ENCODE results near the gene INMT.

The INMT gene

DNA sequence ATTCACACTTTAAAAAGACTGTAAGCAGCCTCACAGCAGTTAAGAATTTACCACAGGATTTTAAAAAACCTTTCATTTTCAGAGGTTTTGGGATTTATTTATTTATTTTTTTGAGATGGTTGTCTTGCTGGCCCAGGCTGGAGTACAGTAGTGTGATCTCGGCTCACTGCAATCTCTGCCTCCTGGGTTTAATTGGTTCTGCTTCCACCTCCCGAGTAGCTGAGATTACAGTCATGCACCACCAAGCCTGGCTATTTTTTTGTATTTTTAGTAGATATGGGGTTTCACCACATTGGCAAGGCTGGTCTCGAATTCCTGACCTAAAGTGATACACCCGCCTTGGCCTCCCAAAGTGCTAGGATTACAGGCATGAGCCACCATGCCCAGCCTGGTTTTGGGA is 38.4 kb downstream of the INMT start:
- DNase-seq = no peak

DNA sequence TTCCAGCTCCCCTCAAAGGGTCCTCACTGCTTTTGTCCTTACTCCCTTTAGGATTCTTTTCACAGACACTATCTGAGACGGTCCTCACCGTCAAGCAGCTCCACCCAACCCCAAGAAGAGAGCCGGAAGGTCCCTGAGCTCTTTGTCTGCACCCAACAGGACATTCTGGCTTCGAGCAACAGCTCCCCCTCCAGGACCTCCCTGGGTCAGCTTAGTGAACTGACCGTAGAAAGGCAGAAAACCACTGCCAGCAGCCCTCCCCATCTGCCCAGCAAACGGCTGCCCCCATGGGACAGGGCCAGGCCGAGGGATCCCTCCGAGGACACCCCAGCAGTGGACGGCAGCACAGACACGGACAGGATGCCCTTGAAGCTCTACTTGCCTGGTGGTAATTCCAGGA is 39.2 kb downstream of the INMT start:
- no peak for DNase-seq

DNA sequence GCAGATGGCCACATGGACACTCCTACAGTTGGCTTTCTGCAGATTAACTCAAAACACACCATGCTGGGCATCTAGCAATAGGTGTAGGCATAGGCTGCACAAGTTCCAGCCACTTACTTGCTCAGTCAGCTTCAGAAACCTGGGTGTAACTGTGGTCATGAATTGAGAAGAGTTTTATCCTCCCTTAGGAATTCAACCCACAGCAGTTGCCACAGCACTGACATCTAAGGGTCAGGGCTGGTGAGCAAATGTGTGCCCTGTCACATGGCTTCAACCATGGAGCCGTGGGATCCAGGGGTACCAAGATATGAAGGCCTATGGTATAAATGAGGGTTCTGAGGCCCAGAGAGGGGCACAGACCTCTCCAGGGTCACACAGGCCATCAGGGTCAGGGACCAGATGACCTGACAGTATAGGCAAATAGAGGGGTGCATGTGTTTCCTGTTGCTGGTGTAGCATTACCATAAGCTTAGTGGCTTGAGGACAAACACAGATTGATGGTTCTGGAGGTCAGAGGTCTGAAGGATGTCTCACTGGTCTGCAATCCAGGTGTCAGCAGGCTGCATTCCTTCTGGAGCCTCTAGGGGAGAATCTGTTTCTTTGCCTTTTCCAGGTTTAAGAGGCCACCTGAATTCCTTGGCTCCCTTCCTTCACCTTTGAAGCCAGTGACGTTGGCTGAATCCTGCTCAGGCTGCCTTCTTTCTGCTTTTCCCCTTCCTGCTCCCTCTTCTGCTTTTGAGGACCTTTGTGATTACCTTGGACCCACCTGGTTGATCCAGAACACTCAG is 43.4 kb downstream of the INMT start:
- DNase-seq = no peak

DNA sequence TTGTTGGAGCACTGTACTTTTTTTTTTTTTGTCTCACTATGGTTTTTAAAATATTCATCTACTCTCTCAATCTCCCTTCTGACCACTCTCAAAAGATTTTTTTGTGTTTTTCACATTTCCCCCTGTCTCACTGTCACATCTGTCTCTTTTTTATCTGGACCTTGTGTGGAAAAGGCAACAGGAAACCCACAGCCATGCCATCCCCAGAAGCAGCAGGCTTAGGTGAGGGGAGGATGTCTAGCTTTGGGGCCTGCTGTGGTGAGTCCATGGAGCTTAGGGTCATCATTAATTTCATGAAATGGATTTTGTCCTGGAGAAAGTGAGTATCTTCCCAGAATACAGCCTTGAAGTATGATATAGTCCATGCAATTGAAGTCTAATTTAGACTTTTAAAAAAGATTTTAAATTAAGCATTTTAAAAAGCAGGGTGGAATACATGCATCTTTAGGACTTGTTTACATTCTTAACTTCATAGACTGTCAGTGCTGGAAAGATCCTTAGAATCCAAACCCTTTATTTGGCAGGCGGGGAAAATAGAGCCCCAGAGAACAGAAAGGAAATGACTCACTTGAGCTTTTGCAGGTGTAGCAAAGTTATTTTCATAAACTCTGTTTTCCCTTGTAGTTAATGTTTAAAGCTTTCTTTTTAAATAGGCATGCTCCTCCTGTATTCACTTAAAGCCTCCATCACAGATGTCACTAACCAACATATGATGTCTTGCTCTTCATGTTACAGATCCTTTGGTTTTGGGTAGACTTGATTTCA is 44.4 kb downstream of the INMT start:
- no peak for DNase-seq

DNA sequence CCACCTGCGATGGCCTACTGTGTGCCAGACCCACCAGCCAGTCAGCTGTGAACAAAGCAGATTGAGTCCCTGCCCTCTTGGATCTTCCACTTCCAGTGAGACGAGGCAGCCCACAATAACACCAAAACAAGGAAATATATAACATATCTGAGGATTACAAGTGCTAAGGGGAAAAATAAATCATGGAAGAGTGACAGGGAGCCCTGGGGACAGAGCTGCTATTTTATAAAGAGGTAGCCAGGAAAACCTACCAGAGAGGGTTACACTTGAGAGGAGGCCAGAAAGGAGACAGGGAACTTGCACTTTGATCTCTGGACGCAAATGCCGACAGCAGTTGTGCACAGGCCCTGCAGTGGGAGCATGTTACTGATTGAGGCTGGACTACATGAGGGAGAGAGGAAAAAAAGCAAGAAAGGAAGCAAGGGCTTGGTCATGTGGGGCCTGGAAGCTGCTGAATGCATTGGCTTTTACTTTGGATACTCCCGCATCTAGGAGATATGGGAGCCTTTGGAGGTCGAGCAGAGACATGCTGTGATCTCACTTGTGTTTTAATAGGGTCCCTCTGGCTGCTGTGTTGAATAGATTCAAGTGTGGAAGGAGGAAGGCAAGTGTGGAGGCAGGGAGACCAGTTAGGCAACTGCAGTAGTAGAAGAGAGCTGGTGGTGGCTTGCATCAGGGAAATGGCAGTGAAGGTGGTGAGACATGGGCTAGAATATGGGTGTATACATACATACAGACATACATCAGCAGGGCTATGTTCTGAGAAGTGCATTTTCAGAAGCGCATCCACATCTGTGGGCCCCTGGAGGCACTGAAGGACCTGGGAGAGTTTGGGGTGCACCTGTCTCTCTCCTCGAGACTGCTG is 45.5 kb downstream of the INMT start:
- DNase-seq = no peak

DNA sequence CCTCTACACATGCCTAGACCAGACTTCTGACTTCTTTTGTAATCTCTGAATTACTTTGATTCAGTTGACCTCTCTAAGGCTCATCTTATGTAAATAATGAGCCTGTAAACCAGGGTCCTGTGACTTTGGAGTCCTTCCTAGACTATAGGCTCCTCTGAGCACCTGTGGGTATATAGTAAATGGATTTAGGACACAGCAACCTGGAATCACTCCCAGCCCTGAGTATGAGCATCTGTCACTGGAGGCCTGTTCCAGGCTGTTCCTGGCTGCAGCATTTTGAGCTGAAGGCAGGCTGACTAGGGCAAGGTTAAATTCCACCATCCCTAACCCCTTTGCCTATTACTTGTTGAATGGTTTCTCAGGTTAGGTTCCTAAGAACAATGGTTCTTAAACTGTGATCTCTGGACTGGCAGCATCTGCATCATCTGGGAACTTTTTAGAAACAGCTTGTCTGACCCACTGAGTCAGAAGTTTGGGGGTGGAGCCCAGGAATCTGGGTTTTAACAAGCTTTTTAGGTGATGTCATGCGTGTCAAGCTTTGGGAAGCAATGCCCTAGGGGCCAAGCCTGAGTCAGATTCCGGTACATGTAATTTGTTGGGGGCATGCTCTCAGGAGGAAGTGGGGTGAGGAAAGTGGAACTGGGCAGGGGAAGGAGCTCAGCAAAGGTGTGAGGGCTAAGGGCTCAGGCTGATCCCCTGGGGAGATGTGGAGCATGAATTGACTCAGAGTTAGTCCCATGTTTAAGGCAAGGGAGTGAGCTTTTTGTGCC is 47.5 kb downstream of the INMT start:
- DNase-seq = no peak

DNA sequence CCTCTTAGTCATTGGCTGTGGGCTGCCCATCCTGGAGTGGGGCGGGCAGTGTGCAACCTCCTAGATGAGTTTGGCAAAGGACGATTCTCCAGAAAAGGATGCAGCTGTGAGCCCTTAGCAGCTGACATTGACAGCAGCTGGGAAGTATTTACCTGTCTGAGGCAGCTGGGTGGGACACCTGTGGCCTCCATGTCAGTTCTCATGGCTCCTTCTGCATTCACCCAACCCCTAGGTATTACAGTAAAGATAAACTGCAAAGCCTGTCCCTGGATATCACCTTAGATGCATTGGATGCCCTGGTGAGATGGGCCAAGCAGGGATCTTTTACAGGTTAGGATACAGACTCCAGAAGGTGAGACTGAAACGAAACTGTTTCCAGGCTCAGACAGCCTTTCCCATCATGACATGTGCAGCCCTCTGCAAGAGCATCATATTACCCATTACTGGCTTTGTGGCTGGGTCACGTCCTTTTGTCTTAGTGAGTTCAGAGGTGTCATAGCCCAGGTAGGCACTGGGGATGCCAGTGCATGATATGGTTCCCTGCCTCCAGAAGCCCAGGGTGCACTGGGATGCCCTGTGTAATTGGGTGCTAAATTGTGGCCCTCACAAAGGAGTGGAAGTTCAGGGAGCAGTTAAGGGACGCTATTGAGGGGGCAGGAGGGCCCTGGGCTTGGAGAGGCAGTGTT is 48.2 kb downstream of the INMT start:
- no peak for DNase-seq

DNA sequence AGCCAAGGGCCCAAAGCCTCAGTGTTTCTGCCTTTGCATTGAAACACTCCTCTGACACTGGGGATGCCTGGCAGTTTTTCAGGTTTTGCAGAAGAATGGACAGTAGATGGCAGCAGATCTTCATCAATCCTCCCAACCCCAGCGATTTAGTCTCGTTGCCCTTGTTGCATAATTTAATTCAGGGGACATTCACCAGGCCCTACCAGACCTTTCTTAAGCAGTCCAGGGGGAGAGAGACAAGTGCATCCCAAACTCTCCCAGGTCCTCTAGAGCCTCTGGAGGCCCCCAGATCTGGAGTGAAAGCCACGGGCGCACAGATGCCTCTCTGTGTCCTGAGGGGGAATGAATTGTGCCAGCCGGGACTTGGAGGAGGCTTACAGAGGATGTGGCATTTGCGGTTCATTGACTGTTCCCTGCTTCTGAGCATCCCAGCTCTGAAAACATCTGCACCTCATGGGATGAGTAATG is 48.9 kb downstream of the INMT start:
- DNase-seq = no peak

DNA sequence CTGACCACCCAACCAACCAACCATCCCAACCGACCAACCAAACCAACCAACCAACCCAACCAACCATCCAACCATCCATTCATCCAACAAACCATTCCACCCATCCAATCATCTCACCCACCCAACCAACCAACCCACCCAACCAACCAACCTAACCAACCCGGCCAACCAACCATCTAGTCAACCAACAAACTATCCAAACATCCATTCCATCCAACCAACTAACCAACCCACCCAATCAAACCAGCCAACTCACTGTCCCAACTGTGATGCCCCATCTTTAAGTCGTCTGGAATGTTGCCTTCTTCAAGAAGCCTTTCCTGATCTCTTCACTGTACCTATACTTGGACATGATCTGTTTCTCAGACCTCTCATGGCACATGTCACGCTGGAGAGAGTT is 50.9 kb downstream of the INMT start:
- no peak for DNase-seq

DNA sequence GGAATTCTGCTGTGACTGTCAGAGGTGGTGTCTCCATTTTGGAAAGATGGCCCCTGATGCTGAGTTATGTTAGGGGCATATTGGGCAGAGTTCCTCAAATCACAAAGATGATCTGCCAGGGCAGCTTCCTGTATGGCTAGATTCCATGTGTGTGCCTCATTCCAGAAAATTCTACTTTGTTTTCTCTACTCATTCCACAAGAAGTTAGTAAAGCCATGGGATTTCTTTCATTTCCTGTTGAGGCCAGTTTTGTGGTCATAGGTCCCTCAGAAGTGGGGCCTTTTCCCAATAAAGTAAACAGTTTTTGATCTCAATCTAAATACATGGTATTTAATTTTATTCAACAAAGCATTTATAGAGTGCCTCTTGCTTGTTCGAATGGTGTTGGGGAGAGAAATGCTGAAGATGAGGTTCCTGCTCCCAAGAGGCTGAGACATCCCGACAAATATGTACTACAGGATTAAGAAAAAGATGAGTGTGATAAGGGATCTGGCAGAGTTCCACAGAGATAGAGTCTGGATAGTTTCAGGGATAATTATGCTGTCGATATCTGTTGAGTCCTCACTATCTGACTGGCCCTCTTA is 52.2 kb downstream of the INMT start:
- no peak for DNase-seq

DNA sequence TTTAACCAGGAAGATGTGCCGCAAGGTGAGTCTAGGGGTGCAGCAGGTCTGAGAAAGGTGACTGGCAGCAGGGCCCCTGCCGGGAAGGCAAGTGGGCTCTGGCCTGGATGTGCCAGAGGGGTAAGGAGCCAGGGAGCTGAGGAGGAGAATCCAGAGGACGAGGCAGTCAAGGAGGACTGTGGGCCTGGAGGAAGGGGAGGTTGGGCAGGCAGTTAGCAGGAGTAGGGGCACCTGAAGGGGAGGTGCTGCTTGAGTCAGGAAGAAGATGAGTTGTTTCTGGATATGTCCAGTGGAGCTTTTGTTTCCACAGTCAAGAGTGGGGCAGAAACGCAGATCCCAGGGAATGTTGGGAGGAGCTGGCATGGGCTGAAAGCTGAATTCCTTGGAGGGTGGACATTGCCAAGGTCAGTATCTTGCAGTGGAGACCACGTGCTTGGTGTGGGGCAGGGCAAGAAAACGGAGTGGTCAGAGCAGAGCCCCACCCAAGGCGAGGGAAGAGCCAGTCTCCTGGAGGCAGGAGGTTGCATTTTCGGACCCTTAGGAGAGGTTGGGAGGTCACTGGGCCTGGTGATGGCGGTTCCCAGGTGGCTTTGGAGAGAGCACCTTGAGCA is 53.3 kb downstream of the INMT start:
- no peak for DNase-seq

DNA sequence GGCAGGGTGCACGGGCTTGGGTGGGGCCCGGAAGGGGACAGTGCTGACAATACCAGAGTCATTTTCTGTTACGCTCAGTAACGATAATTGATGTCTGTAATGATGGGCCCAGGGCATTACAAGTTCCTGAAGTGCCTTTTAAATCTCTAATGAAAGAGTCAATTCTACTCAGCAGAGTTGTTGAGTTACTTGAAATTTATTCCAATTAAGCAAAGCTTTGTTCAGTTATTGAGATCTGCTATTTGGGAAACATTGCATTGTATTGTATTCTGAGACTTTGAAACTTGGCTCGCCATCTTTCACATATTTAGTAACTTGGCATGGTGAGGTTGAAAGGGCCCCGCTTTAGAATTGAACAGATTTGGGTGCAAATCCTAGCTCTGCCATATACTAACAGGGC is 54.0 kb downstream of the INMT start:
- DNase-seq = no peak
